KMS-11 (cell line): ENCODE measurements around the gene BMPER.
A peak's percentile ranks its signal among the peaks of the same experiment; 100 is the strongest.

ENCODE experiments used
- H2AFZ ChIP-seq: fragments of 200-600 bp; sonication (generic); 2 replicates; pipeline ENCODE4 v1.6.1; 2016; ENCODE audit warnings: antibody characterized with exemption, mixed run types, low read depth
- H3K27ac ChIP-seq: fragments of 200-600 bp; sonication (generic); 2 replicates; pipeline ENCODE4 v1.6.1; 2016; ENCODE audit warnings: mild to moderate bottlenecking, mixed run types
- H3K27me3 ChIP-seq: fragments of 200-600 bp; sonication (generic); 2 replicates; pipeline ENCODE4 v1.6.1; 2017; ENCODE audit warnings: mild to moderate bottlenecking, low read depth, mixed run types, moderate library complexity; ENCODE audit not compliant: insufficient read depth
- H3K36me3 ChIP-seq: fragments of 200-600 bp; sonication (generic); 2 replicates; pipeline ENCODE4 v1.6.1; 2017; ENCODE audit warnings: mild to moderate bottlenecking, mixed run types; ENCODE audit not compliant: insufficient read depth
- H3K4me1 ChIP-seq: fragments of 200-600 bp; sonication (generic); 2 replicates; pipeline ENCODE4 v1.6.1; 2016; ENCODE audit warnings: mild to moderate bottlenecking, low read depth, mixed run types; ENCODE audit not compliant: poor library complexity, severe bottlenecking
- H3K4me2 ChIP-seq: fragments of 200-600 bp; sonication (generic); 2 replicates; pipeline ENCODE4 v1.7.0; 2016; ENCODE audit warnings: mild to moderate bottlenecking, mixed run types
- H3K4me3 ChIP-seq: fragments of 200-600 bp; sonication (generic); IDR thresholded peaks from 2 replicates; pipeline ENCODE4 v1.6.1; 2017; ENCODE audit warnings: low read depth, low read length, mixed read lengths; ENCODE audit not compliant: insufficient read depth
- H3K79me2 ChIP-seq: fragments of 200-600 bp; sonication (generic); 2 replicates; pipeline ENCODE4 v1.6.1; 2016; ENCODE audit warnings: low read depth, mixed run types; ENCODE audit not compliant: insufficient read depth
- H3K9ac ChIP-seq: fragments of 200-600 bp; sonication (generic); 2 replicates; pipeline ENCODE4 v1.6.1; 2016; ENCODE audit warnings: mild to moderate bottlenecking, mixed run types
- H4K20me1 ChIP-seq: fragments of 200-600 bp; sonication (generic); 2 replicates; pipeline ENCODE4 v1.6.1; 2016; ENCODE audit warnings: mild to moderate bottlenecking, mixed run types; ENCODE audit not compliant: insufficient read depth
- TF ChIP-seq, protein P1 (sequence below): fragments of 200-600 bp; sonication (generic); conservative IDR thresholded peaks from 2 replicates; pipeline ENCODE4 v1.6.1; 2017; ENCODE audit warnings: low read depth, mild to moderate bottlenecking, antibody characterized with exemption, low read length, moderate library complexity, mixed read lengths

The BMPER gene

DNA sequence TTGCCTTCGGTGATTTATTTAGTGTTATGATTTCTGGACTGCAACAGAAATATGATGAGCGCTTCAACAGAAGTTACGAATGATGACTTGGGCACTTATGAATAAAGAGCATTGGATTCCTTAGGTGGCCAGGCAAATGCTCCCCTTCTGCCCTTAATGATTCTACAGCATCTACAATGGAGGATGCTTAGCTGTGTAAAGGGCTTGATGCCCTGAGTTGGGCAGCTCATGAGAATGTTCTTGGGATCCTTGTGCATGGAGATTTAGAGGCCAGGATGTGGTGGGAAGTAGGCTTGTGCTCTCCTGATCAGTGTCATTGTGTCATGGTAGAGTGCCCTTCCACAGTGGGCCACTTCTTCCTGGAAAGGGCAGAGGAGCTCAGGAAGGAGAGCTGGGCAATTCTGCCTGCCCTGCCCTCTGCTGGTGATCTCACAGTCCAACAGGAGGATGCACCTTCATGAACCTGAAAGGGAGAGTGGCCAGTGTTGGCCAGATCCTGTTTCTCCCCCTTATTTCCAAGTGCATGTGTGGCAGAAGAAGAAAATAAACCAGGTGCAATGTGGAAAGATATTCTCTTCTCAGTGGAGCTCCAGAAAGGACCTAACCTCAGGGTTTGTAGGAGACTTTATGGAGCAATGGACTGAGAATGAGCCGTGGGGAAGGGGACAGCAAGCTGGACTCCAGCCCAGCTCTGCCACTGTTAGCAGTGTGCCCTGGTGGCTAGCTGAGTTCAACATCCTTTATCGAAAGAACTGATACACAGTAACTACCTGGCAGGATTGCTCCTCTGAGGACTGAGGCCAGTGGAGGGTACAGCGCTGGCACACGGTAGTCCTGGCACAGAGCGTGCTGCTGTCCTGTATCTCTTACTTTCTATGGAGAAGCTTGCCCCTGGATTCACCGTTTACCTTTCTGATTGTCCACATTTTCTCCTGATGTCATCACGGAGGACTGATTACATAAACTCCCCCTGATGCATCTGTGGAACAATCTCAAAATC, 182.9 kb downstream of the BMPER start:
- Histone ChIP-seq H3K4me2 (no peak overlapping the region), H3K79me2 (no peaks in the 10 kb centered on the region), H3K4me3 (no peak overlapping the region), H3K36me3 (no peaks in the 10 kb centered on the region), H3K9ac (no peak overlapping the region), H2AFZ (no peak overlapping the region), H3K27ac (no peak overlapping the region), H3K4me1 (no peaks in the 10 kb centered on the region), H4K20me1 (no peaks in the 10 kb centered on the region), H3K27me3 (no peaks in the 10 kb centered on the region)
- TF ChIP-seq, protein P1, sequence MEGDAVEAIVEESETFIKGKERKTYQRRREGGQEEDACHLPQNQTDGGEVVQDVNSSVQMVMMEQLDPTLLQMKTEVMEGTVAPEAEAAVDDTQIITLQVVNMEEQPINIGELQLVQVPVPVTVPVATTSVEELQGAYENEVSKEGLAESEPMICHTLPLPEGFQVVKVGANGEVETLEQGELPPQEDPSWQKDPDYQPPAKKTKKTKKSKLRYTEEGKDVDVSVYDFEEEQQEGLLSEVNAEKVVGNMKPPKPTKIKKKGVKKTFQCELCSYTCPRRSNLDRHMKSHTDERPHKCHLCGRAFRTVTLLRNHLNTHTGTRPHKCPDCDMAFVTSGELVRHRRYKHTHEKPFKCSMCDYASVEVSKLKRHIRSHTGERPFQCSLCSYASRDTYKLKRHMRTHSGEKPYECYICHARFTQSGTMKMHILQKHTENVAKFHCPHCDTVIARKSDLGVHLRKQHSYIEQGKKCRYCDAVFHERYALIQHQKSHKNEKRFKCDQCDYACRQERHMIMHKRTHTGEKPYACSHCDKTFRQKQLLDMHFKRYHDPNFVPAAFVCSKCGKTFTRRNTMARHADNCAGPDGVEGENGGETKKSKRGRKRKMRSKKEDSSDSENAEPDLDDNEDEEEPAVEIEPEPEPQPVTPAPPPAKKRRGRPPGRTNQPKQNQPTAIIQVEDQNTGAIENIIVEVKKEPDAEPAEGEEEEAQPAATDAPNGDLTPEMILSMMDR: peak; percentile 65

DNA sequence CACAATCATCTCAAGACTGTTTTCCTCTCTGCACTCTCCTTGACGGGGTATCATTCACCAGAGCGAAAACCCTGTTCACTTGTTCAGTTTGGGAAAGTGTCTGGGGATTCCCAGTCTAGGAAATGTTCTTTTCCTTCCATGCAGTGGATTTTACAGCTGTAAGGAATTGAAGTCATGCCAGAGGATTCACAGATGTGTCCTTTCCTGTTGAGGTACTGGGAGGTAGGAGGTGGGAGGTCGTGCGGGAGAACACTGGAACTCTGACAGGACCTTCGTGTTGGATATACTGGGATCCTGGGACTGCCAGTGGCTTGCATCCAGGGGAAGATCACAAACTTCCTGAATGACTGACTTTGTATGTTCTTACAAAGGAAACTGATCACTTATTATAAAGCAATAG, 185.5 kb downstream of the BMPER start:
- no peak overlapping the region for H3K4me3 ChIP-seq
- no peak overlapping the region for H3K9ac ChIP-seq
- H3K27me3 ChIP-seq: no peaks in the 10 kb centered on the region
- TF ChIP-seq, protein P1: no peak
- no peak overlapping the region for H3K27ac ChIP-seq
- no peak overlapping the region for H3K4me2 ChIP-seq
- H3K4me1 ChIP-seq: no peaks in the 10 kb centered on the region
- no peak overlapping the region for H2AFZ ChIP-seq
- H3K36me3 ChIP-seq: no peaks in the 10 kb centered on the region
- no peaks in the 10 kb centered on the region for H4K20me1 ChIP-seq
- no peaks in the 10 kb centered on the region for H3K79me2 ChIP-seq

DNA sequence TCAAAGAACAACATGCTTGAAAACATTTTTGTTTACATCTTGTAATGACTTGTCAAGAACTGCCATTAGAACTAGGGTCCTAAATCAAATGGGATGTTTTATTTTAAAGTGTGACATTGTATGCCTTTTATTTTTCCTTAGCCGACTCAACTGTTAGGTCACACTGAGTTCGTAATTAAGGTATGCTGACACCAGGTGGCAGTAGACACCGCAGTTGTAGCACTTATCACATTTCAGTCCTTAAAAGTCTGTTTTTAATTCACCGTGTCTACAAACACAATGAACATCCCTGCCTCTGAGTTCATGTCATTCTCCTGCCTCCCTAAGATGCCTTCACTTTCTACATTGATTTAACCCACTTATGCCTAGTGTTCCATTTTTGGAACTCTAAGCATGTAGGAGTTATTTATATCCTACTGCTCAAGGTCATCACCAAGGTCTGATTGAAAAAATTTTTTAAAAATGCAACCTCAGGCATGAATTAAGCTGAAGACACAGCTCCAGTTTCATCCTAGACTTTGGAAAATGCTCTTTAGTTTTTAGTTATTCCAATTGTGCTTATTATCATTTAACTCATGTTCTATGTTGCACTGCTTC, 186.1 kb downstream of the BMPER start:
- Histone ChIP-seq H3K4me2 (no peak overlapping the region), H3K4me3 (no peak overlapping the region), H3K4me1 (no peaks in the 10 kb centered on the region), H2AFZ (no peak overlapping the region), H3K9ac (no peak overlapping the region), H3K27ac (no peak overlapping the region), H3K79me2 (no peaks in the 10 kb centered on the region), H4K20me1 (no peaks in the 10 kb centered on the region), H3K27me3 (no peaks in the 10 kb centered on the region), H3K36me3 (no peaks in the 10 kb centered on the region)
- TF ChIP-seq, protein P1: peak; percentile 52

DNA sequence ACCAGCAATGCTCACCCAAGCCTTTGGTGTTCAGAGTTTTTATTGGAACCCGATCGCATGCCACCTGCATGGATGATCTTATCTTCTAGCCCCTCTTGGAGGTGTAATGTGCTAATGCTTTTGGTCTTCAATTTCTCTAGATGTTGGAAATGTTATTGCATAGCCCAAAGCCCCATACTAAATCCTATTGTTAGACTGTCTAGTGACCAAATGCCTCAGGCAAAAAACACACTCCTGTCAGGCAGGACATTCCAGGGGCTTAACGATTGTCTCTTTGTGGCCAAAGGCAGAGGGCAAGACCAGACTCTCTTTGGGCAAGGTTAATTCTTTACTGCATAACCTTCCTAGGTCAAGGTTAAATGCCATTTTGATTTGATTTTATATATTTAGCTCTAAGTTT, 187.9 kb downstream of the BMPER start:
- Histone ChIP-seq H4K20me1 (no peaks in the 10 kb centered on the region), H3K4me2 (no peak overlapping the region), H3K27me3 (no peaks in the 10 kb centered on the region), H3K27ac (no peak overlapping the region), H3K4me1 (no peaks in the 10 kb centered on the region), H3K79me2 (no peaks in the 10 kb centered on the region), H3K9ac (no peak overlapping the region), H2AFZ (no peak overlapping the region), H3K36me3 (no peaks in the 10 kb centered on the region), H3K4me3 (no peak overlapping the region)
- TF ChIP-seq, protein P1: no peak
